ENCODE data around the gene NXPH4. TPM values are rescaled to one million over a fixed set of nuclear protein-coding genes. Genes with fewer than 3 reads are reported as not detected.
A peak's percentile ranks its signal among the peaks of the same experiment; 100 is the strongest.

NXPH4 gene
- total RNA-seq, 1 donor from 2014 or later: not detected

- H3K27me3 ChIP-seq (ENCODE audit: low read depth): peaks cover 58% of the 10 kb centered on the region
- no peak for ATAC-seq
- H3K36me3 ChIP-seq: peaks cover 5% of the 10 kb centered on the region
- no peak overlapping the region for H3K27ac ChIP-seq
- no peaks in the 10 kb centered on the region for H3K9me3 ChIP-seq
- no peak for DNase-seq
- no peak overlapping the region for H3K4me3 ChIP-seq
- H3K4me1 ChIP-seq: peaks cover 44% of the 10 kb centered on the region
- TF ChIP-seq CTCF (IDR thresholded peaks at IDR 0.05): no peak
- intact Hi-C loops (cut with DNase I): no loop called here
Measured at GRCh38 chr12:57226588-57227314, 10.2 kb downstream of the NXPH4 start.

DNA sequence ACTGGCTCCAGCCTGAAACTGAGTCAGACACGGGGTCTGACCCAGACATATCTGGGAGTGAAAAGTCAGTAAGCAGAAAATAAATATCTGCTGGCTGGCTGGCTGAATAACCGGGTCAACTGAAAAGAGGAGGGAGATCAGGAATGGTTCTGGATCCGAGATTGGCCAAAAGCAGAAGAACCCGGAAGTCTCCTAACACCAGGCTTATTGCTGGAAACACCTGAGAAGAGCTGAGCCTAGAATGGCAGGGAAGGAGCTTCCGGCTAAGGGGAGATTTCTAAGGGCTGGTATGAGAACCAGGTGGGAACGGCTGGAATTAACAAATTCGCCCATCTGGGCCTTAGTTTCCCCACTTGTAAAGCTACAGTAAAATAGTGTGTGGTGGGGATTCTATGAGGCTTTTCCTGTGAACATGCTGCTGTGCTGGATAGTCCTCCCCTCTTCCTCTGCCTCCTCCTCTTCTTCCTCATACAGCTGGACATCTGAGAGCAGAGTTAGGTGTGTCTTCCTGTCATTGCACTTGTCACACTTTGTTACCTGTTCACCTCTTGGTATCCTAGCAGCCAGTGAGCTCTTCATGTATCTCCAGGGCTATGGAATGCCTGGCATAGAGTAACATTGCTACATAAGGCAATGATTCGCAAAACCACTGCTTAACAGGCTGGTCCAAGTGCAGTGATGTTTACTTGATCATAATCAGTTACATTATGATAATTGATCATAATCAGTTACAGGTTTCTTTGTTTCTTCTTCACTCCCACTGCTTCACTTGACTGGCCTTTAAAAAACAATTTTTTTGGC lies 10.9 kb downstream of the NXPH4 start:
- intact Hi-C loops (cut with DNase I): no loop called here
- ATAC-seq (no peak), DNase-seq (no peak)
- no peak for TF ChIP-seq CTCF (IDR thresholded peaks at IDR 0.05)
- Histone ChIP-seq H3K36me3 (peaks cover 13% of the 10 kb centered on the region), H3K4me1 (peaks cover 44% of the 10 kb centered on the region), H3K27me3 (ENCODE audit: low read depth) (peaks cover 50% of the 10 kb centered on the region), H3K9me3 (no peaks in the 10 kb centered on the region), H3K4me3 (no peak overlapping the region), H3K27ac (no peak overlapping the region)

DNA sequence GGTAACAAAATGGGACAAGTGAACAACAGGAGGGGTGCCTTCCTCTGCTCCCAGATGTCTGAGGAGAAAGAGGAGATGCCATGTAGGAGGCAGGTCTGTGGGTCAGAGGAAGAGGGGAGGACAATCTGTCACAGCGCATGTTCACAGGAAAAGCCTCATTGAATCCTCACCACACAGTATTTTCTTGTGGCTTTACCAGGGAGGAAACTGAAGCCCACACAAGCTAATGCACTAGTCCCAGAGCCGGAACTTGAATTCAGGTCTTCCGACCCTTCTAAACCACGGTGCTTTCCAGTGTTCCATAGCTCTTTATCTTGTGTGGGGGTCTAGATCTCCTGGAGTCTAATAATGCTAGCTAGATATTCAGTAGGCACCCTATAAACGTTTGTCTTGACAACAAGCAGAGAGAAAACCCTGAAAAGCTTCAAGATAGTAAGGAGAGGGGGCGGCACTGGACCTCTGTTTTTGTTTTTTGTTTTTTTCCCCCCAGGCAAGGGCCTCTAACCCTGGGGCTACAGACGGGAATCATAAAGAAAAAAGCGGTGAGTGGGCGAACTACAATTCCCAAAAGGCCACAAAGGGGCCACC lies 12.5 kb downstream of the NXPH4 start:
- intact Hi-C loops (cut with DNase I): no loop called here
- no peak for DNase-seq
- Histone ChIP-seq H3K4me1 (peaks cover 44% of the 10 kb centered on the region), H3K9me3 (no peaks in the 10 kb centered on the region), H3K36me3 (peaks cover 29% of the 10 kb centered on the region), H3K27me3 (ENCODE audit: low read depth) (peaks cover 34% of the 10 kb centered on the region), H3K27ac (peak overlapping the region; percentile 61), H3K4me3 (peak overlapping the region; percentile 58)
- ATAC-seq: no peak
- no peak for TF ChIP-seq CTCF (IDR thresholded peaks at IDR 0.05)

- Histone ChIP-seq H3K4me1 (peaks cover 43% of the 10 kb centered on the region), H3K36me3 (peaks cover 34% of the 10 kb centered on the region), H3K27me3 (ENCODE audit: low read depth) (peaks cover 27% of the 10 kb centered on the region), H3K27ac (peak within 1 kb of the TSS; percentile 61), H3K9me3 (no peaks in the 10 kb centered on the region), H3K4me3 (peak within 1 kb of the TSS; percentile 58)
- no peak for TF ChIP-seq CTCF (IDR thresholded peaks at IDR 0.05)
- DNase-seq (peak; percentile 96), ATAC-seq (peak; percentile 83 to 89)
- intact Hi-C loops (cut with DNase I): no loop called here
Measured at GRCh38 chr12:57229634-57230380, 13.2 kb downstream of the NXPH4 start, which contains the start of gene SHMT2. Gene SHMT2, plus strand, starts transcription at chr12:57229711. Its CDS starts 68 bp downstream, at chr12:57229779.
